GM23248 (cell line): ENCODE data around the gene RGS19. TPM values are rescaled to one million over a fixed set of nuclear protein-coding genes. Genes with fewer than 3 reads are reported as not detected.

Experiments
- DNase-seq: peaks from one replicate; pipeline ENCODE4 v3.0.0-alpha.2; 2015
- H2AFZ ChIP-seq: fragments of 200-600 bp; sonication (generic); 2 replicates; pipeline ENCODE4 v1.6.1; 2016; ENCODE audit warnings: antibody characterized with exemption
- H3F3A ChIP-seq: fragments of 200-600 bp; sonication (generic); 2 replicates; pipeline ENCODE4 v1.6.1; 2016; ENCODE audit warnings: mild to moderate bottlenecking, antibody characterized with exemption, mixed run types; ENCODE audit not compliant: insufficient read depth
- H3K27ac ChIP-seq: fragments of 200-600 bp; sonication (generic); 2 replicates; pipeline ENCODE4 v1.5.1; 2016; ENCODE audit warnings: mild to moderate bottlenecking
- H3K27me3 ChIP-seq: fragments of 200-600 bp; sonication (generic); replicated peaks from 2 replicates; pipeline ENCODE4 v1.6.1; 2016; ENCODE audit warnings: mild to moderate bottlenecking; ENCODE audit not compliant: insufficient read depth
- H3K36me3 ChIP-seq: fragments of 200-600 bp; sonication (generic); 2 replicates; pipeline ENCODE4 v1.6.1; 2016; ENCODE audit warnings: low read depth, mild to moderate bottlenecking
- H3K4me1 ChIP-seq: fragments of 200-600 bp; sonication (generic); 2 replicates; pipeline ENCODE4 v1.6.1; 2016; ENCODE audit warnings: mild to moderate bottlenecking; ENCODE audit not compliant: insufficient read depth
- H3K4me2 ChIP-seq: fragments of 200-600 bp; sonication (generic); one replicate; pipeline ENCODE4 v1.6.1; 2016; ENCODE audit warnings: mild to moderate bottlenecking; ENCODE audit not compliant: unreplicated experiment
- H3K4me3 ChIP-seq: fragments of 200-600 bp; sonication (generic); 2 replicates; pipeline ENCODE4 v1.5.1; 2016; ENCODE audit warnings: mild to moderate bottlenecking
- H3K79me2 ChIP-seq: fragments of 200-600 bp; sonication (generic); 2 replicates; pipeline ENCODE4 v1.6.1; 2016; ENCODE audit warnings: mild to moderate bottlenecking; ENCODE audit not compliant: insufficient read depth
- H3K9ac ChIP-seq: fragments of 200-600 bp; sonication (generic); 2 replicates; pipeline ENCODE4 v1.6.1; 2016; ENCODE audit warnings: mild to moderate bottlenecking
- H3K9me2 ChIP-seq: fragments of 200-600 bp; sonication (generic); 2 replicates; pipeline ENCODE4 v1.6.1; 2016; ENCODE audit warnings: mixed run types, mild to moderate bottlenecking, moderate library complexity; ENCODE audit not compliant: insufficient read depth
- H3K9me3 ChIP-seq: fragments of 200-600 bp; sonication (generic); one replicate; pipeline ENCODE4 v1.6.1; 2017; ENCODE audit warnings: low read depth
- H4K20me1 ChIP-seq: fragments of 200-600 bp; sonication (generic); 2 replicates; pipeline ENCODE4 v1.6.0; 2016; ENCODE audit not compliant: insufficient read depth
- EZH2 ChIP-seq: fragments of 200-600 bp; sonication (generic); IDR thresholded peaks from 2 replicates; pipeline ENCODE4 v1.6.1; 2018; ENCODE audit warnings: antibody characterized with exemption, mild to moderate bottlenecking; ENCODE audit not compliant: insufficient read depth, poor library complexity, severe bottlenecking
- EZH2phosphoT487 ChIP-seq: fragments of 200-600 bp; sonication (generic); IDR thresholded peaks from 2 replicates; pipeline ENCODE4 v1.6.1; 2018; ENCODE audit warnings: antibody characterized with exemption, moderate library complexity, mild to moderate bottlenecking, low read depth; ENCODE audit not compliant: insufficient read depth
- WGBS, 2 experiments: methylation state at CpG; one replicate each; pipeline ENCODE4 v1.1.6; 2015 to 2017; ENCODE audit warnings: low lambda C conversion rate in 2 of 2, low coverage in 1 of 2; ENCODE audit errors: missing lambda C conversion rate in 2 of 2; 5-methylcytosine and 5-hydroxymethylcytosine counted together
- in situ Hi-C: fragments of 300-500 bp; cut with MboI; formaldehyde crosslinking; loops from 2 replicates; pipeline ENCODE4 v1.15.0; 2020
- polyA plus RNA-seq: library from polyadenylated mRNA; unstranded; fragments of >200 nt; fragmentation: Nextera tagmentation; extraction: Ambion mirVana; gene quantifications from 2 replicates; pipeline ENCODE4 v1.2.1, GENCODE V29; 2016
- total RNA-seq: library from RNA; depleted of rRNA; stranded (reverse); fragments of >200 nt; shearing (Covaris generic); gene quantifications from 2 replicates; pipeline ENCODE4 v1.2.3, GENCODE V29; 2014

The RGS19 gene
- total and polyA plus RNA-seq, 2 experiments from 2014 or later: 13.2 to 18.7 TPM

DNA sequence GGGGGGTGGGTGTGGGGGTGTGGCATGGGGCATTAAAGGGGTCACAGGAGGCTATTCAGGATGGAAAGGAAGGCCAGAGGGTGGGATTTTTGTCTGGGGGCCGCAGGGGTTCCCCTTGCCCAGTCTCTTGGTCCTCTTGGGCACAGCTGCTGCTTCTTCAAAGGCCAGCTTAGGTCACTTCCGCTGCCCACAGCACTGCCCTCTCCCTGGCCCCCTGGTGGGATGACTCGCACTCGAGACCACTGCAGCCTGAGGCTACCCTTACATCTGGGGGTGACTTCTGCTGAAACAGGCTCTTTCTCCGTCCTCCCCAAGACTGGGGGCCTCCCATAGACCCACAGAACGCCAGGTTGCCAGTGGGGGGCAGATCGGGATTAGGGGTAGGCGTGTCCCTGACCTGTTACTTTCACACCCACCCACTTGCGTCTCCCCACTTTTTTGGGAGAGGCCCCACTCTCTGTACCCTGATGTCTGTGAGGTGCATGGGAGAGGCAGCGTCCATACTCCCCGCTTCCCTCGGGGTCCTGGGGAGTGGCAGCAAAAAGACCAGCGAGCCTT, 3.6 kb upstream of the RGS19 start:
- Histone ChIP-seq H3K27me3 (peaks cover 4% of the 10 kb centered on the region; the same call in 1 of the 2 replicates), H2AFZ (peak overlapping the region; percentile 70; the same call in 1 of the 2 replicates), H3K79me2 (no peaks in the 10 kb centered on the region), H3K4me1 (peaks cover 10% of the 10 kb centered on the region), H4K20me1 (no peaks in the 10 kb centered on the region), H3K9me3 (no peaks in the 10 kb centered on the region), H3K36me3 (no peaks in the 10 kb centered on the region), H3K4me3 (peak overlapping the region; percentile 66), H3K9me2 (no peaks in the 10 kb centered on the region), H3K27ac (no peak overlapping the region), H3F3A (no peaks in the 10 kb centered on the region), H3K9ac (no peak overlapping the region), H3K4me2 (peak overlapping the region; percentile 49)
- TF ChIP-seq EZH2: no peak
- WGBS, 2 experiments: 20 to 23% methylated on average over 10 to 13 of the region's 13 CpGs
- in situ Hi-C loops: no loop called here
- no peak for DNase-seq

DNA sequence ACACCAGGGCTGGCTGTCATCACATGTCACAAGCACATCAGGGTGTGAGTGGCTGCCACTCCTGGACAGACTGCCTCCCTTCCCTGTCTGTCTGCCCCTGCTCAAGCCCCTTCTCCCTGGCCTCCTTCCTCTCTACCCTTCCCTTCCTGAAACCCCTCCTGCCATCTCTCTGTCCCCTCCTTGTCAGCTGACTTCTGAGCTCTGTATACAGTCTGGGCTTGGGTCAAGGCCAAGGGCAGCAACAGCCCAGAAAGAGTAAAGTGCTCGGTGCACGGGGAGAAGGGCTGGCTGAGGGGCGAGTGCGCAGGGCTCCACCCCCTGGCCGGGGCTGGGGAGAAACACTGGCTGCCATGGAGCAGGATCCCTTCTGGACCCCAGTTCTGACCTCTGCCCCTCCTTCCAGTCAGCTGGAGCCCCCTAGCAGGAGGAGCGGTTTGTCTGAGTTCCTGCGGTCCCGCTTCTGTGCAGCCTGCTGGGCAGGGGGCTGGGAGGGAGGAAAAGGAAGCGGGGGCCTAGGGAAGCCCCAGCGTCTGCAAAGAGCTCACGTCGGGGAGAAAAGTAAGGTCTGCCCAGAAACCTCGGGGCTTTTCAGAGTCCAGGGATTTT, 2.9 kb upstream of the RGS19 start:
- no peak overlapping the region for H2AFZ ChIP-seq
- WGBS, 2 experiments: 12 to 34% methylated on average over 10 to 13 of the region's 13 CpGs
- no peaks in the 10 kb centered on the region for H3K9me3 ChIP-seq
- no peaks in the 10 kb centered on the region for H3K9me2 ChIP-seq
- H4K20me1 ChIP-seq: no peaks in the 10 kb centered on the region
- TF ChIP-seq EZH2 (no peak), EZH2phosphoT487 (no peak)
- peaks cover 4% of the 10 kb centered on the region; the same call in 1 of the 2 replicates for H3K27me3 ChIP-seq
- peaks cover 10% of the 10 kb centered on the region for H3K4me1 ChIP-seq
- DNase-seq: no peak
- H3K4me2 ChIP-seq: no peak overlapping the region
- no peak overlapping the region for H3K9ac ChIP-seq
- H3K27ac ChIP-seq: no peak overlapping the region
- H3K79me2 ChIP-seq: no peaks in the 10 kb centered on the region
- no peaks in the 10 kb centered on the region for H3F3A ChIP-seq
- H3K4me3 ChIP-seq: no peak overlapping the region
- in situ Hi-C loops: no loop called here
- no peaks in the 10 kb centered on the region for H3K36me3 ChIP-seq

DNA sequence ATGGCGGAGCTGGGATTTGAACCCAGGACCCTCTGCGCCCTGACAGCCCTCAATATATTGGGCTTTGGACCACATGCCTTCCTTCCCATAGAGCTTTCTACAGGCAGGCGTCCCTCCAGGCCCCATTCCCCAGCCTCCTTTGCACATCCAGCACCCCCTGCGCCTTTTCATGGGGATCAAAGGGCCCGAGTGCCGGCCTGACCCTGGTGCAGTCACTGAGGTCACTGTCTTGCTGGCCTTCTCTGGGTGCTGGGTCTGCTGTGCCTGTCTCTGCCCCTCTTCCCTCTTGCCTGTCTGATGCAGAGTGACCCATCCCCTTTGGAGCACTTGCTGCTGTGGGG, 2.3 kb upstream of the RGS19 start:
- Histone ChIP-seq H3K9me3 (no peaks in the 10 kb centered on the region), H3K27ac (no peak overlapping the region), H2AFZ (no peak overlapping the region), H3K4me3 (no peak overlapping the region), H3K4me2 (no peak overlapping the region), H3K36me3 (no peaks in the 10 kb centered on the region), H3K79me2 (no peaks in the 10 kb centered on the region), H3K4me1 (peaks cover 10% of the 10 kb centered on the region), H3K9me2 (no peaks in the 10 kb centered on the region), H3F3A (no peaks in the 10 kb centered on the region), H3K27me3 (peaks cover 4% of the 10 kb centered on the region; the same call in 1 of the 2 replicates), H4K20me1 (no peaks in the 10 kb centered on the region), H3K9ac (no peak overlapping the region)
- WGBS, 2 experiments: 76 to 80% methylated on average over 6 of the region's 6 CpGs
- no peak for DNase-seq
- TF ChIP-seq EZH2phosphoT487 (no peak), EZH2 (no peak)
- in situ Hi-C loops: no loop called here

DNA sequence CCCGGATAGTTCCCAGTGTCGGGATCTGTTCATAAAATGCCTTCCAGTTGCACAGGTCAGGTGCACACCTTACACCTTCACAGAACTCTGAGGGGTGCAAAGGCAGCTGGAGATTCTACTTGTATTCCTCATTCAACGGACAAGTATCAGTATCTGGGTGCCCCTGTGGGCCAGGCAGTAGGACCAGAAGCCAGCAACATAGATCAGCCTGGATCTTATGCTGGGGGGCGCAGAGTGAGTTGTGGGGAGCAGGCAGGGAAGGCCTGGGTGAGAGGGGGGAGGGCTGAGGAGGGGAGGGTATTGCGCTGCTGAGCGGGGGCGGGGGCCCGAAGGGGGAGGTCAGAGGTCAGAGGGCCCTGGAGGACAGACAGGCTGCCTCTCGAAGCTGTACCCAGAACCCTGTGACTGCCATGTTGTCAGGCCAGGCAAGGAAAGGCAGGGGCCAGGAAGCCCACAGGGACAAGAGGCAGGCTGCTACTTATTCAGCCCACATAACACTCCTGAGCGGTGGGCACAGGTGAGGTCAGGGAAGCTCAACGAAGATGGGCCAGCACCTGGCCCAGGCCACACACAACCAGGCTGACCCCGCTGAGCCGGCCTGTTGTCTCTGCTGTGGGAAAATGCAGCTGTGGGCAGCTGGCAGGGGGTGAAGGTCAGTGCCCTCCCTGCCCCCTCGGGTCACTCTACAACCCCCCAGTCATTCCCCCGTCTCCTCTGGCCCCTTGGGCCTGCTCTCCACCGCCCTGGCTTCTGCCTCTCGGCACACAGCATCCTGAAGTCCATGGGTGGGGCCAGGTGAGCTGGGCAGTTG, 1.7 kb upstream of the RGS19 start:
- TF ChIP-seq EZH2: no peak
- no peak for TF ChIP-seq EZH2phosphoT487
- H3K27me3 ChIP-seq: no peaks in the 10 kb centered on the region; the same call in 1 of the 2 replicates
- H3K79me2 ChIP-seq: no peaks in the 10 kb centered on the region
- H3K27ac ChIP-seq: no peak overlapping the region
- WGBS, 2 experiments: 81 to 83% methylated on average over 14 of the region's 17 CpGs
- no peak overlapping the region for H3K4me2 ChIP-seq
- H3K9me2 ChIP-seq: no peaks in the 10 kb centered on the region
- H3K9me3 ChIP-seq: no peaks in the 10 kb centered on the region
- no peaks in the 10 kb centered on the region for H4K20me1 ChIP-seq
- DNase-seq: no peak
- H3K4me1 ChIP-seq: peaks cover 10% of the 10 kb centered on the region
- in situ Hi-C loops: no loop called here
- no peaks in the 10 kb centered on the region for H3F3A ChIP-seq
- H2AFZ ChIP-seq: no peak overlapping the region
- no peaks in the 10 kb centered on the region for H3K36me3 ChIP-seq
- peak overlapping the region; percentile 60; the same call in 1 of the 2 replicates for H3K4me3 ChIP-seq
- H3K9ac ChIP-seq: no peak overlapping the region
